IMR-90 (cell line): ENCODE results near the gene NR6A1. TPM values are rescaled to one million over a fixed set of nuclear protein-coding genes. Genes with fewer than 3 reads are reported as not detected.

Experiments used
- ATAC-seq: fragments of 200-7000 bp; cut with Tn5 transposase; 2 replicates; pipeline ENCODE4 v1.9.1; 2020; ENCODE audit warnings: low read depth, mild to moderate bottlenecking, moderate library complexity
- BruUV-seq: library from RNA; stranded (reverse); fragments of 400-500 nt; replicated peaks from 2 replicates; lab custom pipeline; 2021; lab: Mats Ljungman, UMichigan
- CTCF ChIA-PET: fragments of 300-600 bp; formaldehyde crosslinking; extraction: SDS; loops from one replicate; lab custom pipeline; 2021; ENCODE audit warnings: antibody characterized with exemption; lab: Yijun Ruan, JAX
- POLR2A ChIA-PET: fragments of 300-600 bp; sonication (Branson Sonifier 250); formaldehyde crosslinking; loops from one replicate; lab custom pipeline; 2022; ENCODE audit warnings: antibody characterized with exemption; ENCODE audit not compliant: unreplicated experiment; lab: Charles Lee
- DNase-seq: peaks from one replicate; pipeline ENCODE4 v3.0.0; 2013
- H2AFZ ChIP-seq: replicated peaks from 2 replicates; pipeline ENCODE3; 2013; ENCODE audit warnings: low read length, mild to moderate bottlenecking; ENCODE audit not compliant: poor library complexity
- H2AK5ac ChIP-seq: 2 replicates; pipeline ENCODE4 v1.6.1; 2013; ENCODE audit warnings: low read depth, low read length, inconsistent platforms
- H2AK9ac ChIP-seq: replicated peaks from 2 replicates; pipeline ENCODE3; 2013; ENCODE audit warnings: mild to moderate bottlenecking, low read depth, low read length, moderate library complexity; ENCODE audit not compliant: poor library complexity
- H2BK120ac ChIP-seq: 2 replicates; pipeline ENCODE4 v1.6.1; 2013; ENCODE audit warnings: low read depth, low read length, inconsistent platforms
- H2BK15ac ChIP-seq: 3 replicates; pipeline ENCODE4 v1.6.1; 2013; ENCODE audit warnings: low read depth, low read length, inconsistent platforms
- H2BK20ac ChIP-seq: 2 replicates; pipeline ENCODE4 v1.6.1; 2013; ENCODE audit warnings: low read depth, mild to moderate bottlenecking, inconsistent platforms, low read length, moderate library complexity
- H2BK5ac ChIP-seq: 2 replicates; pipeline ENCODE4 v1.6.1; 2013; ENCODE audit warnings: mild to moderate bottlenecking, low read depth, low read length, inconsistent platforms; ENCODE audit not compliant: poor library complexity, severe bottlenecking
- H3K14ac ChIP-seq: replicated peaks from 2 replicates; pipeline ENCODE4 v1.6.1; 2013; ENCODE audit warnings: low read depth, low read length, inconsistent platforms
- H3K18ac ChIP-seq: 2 replicates; pipeline ENCODE4 v1.6.1; 2013; ENCODE audit warnings: low read depth, low read length, control low read depth
- H3K23ac ChIP-seq: 2 replicates; pipeline ENCODE4 v1.6.1; 2013; ENCODE audit warnings: low read depth, low read length, inconsistent platforms
- H3K27ac ChIP-seq: 2 replicates; pipeline ENCODE4 v1.5.1; 2013; ENCODE audit warnings: mild to moderate bottlenecking, control low read depth, low read length; ENCODE audit not compliant: insufficient read depth
- H3K27me3 ChIP-seq: 2 replicates; pipeline ENCODE4 v1.6.1; 2013; ENCODE audit warnings: low read length; ENCODE audit not compliant: control insufficient read depth, insufficient read depth
- H3K36me3 ChIP-seq: 2 replicates; pipeline ENCODE4 v1.6.1; 2013; ENCODE audit warnings: low read length, mixed read lengths; ENCODE audit not compliant: control insufficient read depth, insufficient read depth
- H3K4ac ChIP-seq: 2 replicates; pipeline ENCODE4 v1.6.1; 2013; ENCODE audit warnings: low read depth, low read length, inconsistent platforms
- H3K4me1 ChIP-seq: 2 replicates; pipeline ENCODE4 v1.6.1; 2013; ENCODE audit warnings: low read length, mixed read lengths; ENCODE audit not compliant: control insufficient read depth, insufficient read depth
- H3K4me2 ChIP-seq: 2 replicates; pipeline ENCODE4 v1.6.1; 2013; ENCODE audit warnings: low read depth, mild to moderate bottlenecking, control low read depth, low read length, moderate library complexity
- H3K4me3 ChIP-seq: 2 replicates; pipeline ENCODE4 v1.5.1; 2013; ENCODE audit warnings: low read depth, mild to moderate bottlenecking, control low read depth, low read length, moderate library complexity; ENCODE audit not compliant: insufficient read depth
- H3K56ac ChIP-seq: 2 replicates; pipeline ENCODE4 v1.6.1; 2013; ENCODE audit warnings: low read length, inconsistent platforms; ENCODE audit not compliant: insufficient read depth; ENCODE audit errors: extremely low read depth
- H3K79me1 ChIP-seq, 2 experiments: 2 replicates each; pipeline ENCODE4 v1.6.1; 2013; ENCODE audit warnings: low read length in 2 of 2, inconsistent platforms in 1 of 2, low read depth in 1 of 2
- H3K9ac ChIP-seq: 2 replicates; pipeline ENCODE4 v1.6.1; 2013; ENCODE audit warnings: low read depth, low read length, control low read depth
- H3K9me1 ChIP-seq: 2 replicates; pipeline ENCODE4 v1.6.1; 2013; ENCODE audit warnings: low read length, inconsistent platforms; ENCODE audit not compliant: insufficient read depth
- H3K9me3 ChIP-seq: 2 replicates; pipeline ENCODE4 v1.6.1; 2013; ENCODE audit warnings: low read length; ENCODE audit not compliant: control insufficient read depth, insufficient read depth
- H4K20me1 ChIP-seq: 2 replicates; pipeline ENCODE4 v1.6.1; 2013; ENCODE audit warnings: low read length, inconsistent platforms; ENCODE audit not compliant: insufficient read depth
- H4K5ac ChIP-seq: 2 replicates; pipeline ENCODE4 v1.6.1; 2013; ENCODE audit warnings: mild to moderate bottlenecking, low read depth, low read length, control low read depth
- H4K8ac ChIP-seq, 2 experiments: 2 replicates each; pipeline ENCODE4 v1.6.1; 2013; ENCODE audit warnings: low read depth in 2 of 2, low read length in 2 of 2, control low read depth in 1 of 2, inconsistent platforms in 1 of 2
- H4K91ac ChIP-seq: 2 replicates; pipeline ENCODE4 v1.6.1; 2013; ENCODE audit warnings: low read depth, low read length, inconsistent platforms; ENCODE audit not compliant: insufficient read depth
- BHLHE40 ChIP-seq: fragments of 150-350 bp; IDR thresholded peaks from 2 replicates; pipeline ENCODE4 v1.6.1; 2016; ENCODE audit warnings: mild to moderate bottlenecking, low read depth, low read length
- ELK1 ChIP-seq: fragments of 150-350 bp; IDR thresholded peaks from 2 replicates; pipeline ENCODE4 v1.6.1; 2016; ENCODE audit warnings: low read depth, mild to moderate bottlenecking, low read length, moderate library complexity, borderline replicate concordance
- MAFK ChIP-seq: IDR thresholded peaks from 2 replicates; pipeline ENCODE4 v1.6.1; 2012; ENCODE audit warnings: low read depth, low read length, improper control_type of control experiment
- RAD21 ChIP-seq: IDR thresholded peaks from 2 replicates; pipeline ENCODE4 v1.6.1; 2012; ENCODE audit warnings: low read length, improper control_type of control experiment
- USF2 ChIP-seq: fragments of 150-350 bp; IDR thresholded peaks from 2 replicates; pipeline ENCODE4 v1.6.1; 2017; ENCODE audit warnings: mild to moderate bottlenecking, antibody characterized with exemption, low read length, low read depth
- WGBS, 2 experiments: methylation state at CpG; one replicate each; pipeline versions ENCODE4 v1.1.5 to v1.1.7; 2013; ENCODE audit warnings: missing lambda C conversion rate in 2 of 2; ENCODE audit not compliant: insufficient read length in 1 of 2; ENCODE audit errors: extremely low coverage in 2 of 2; 5-methylcytosine and 5-hydroxymethylcytosine counted together
- dilution Hi-C: fragments of 300-500 bp; cut with HindIII; formaldehyde crosslinking; loops from one replicate; pipeline ENCODE4 v1.14.3; 2018; ENCODE audit warnings: low sequenced_read_pairs; ENCODE audit not compliant: unreplicated experiment
- in situ Hi-C: fragments of 300-500 bp; cut with MboI; formaldehyde crosslinking; loops from 3 replicates; pipeline ENCODE4 v1.14.3; 2019; ENCODE audit warnings: low sequenced_read_pairs, inconsistent platforms, mixed read lengths
- intact Hi-C: fragments of 100-400 bp; cut with micrococcal nuclease; formaldehyde crosslinking; loops from 2 replicates; pipeline ENCODE4 v1.10.0; 2022
- polyA plus RNA-seq, 3 experiments: library from polyadenylated mRNA; depleted of rRNA; stranded (reverse); fragments of >200 nt; gene quantifications; 2 replicates each; pipeline ENCODE4 v1.2.3, GENCODE V29; 2012; ENCODE audit warnings: low replicate concordance in 1 of 3
- total RNA-seq: library from RNA; depleted of rRNA; stranded (reverse); fragments of >200 nt; gene quantifications from 2 replicates; pipeline ENCODE4 v1.2.3, GENCODE V29; 2012

NR6A1 gene
- total and polyA plus RNA-seq, 2 of the 4 experiments (the other 2 are of a cell fraction) = 0.14 to 0.36 TPM

- Histone ChIP-seq H3K27ac (no peak overlapping the region), H3K9me3 (no peaks in the 10 kb centered on the region; the same call in 1 of the 2 replicates), H3K36me3 (no peaks in the 10 kb centered on the region), H3K14ac (no peak overlapping the region), H3K18ac (no peak overlapping the region), H3K23ac (no peak overlapping the region), H2AK9ac (no peak overlapping the region), H2BK15ac (no peak overlapping the region), H2AK5ac (no peak overlapping the region), H2AFZ (peak overlapping the region; percentile 32), H2BK5ac (no peak overlapping the region), H3K4me1 (no peaks in the 10 kb centered on the region), H4K5ac (no peak overlapping the region), H3K9ac (no peak overlapping the region), H2BK120ac (no peak overlapping the region), H4K8ac (no peak overlapping the region), H3K27me3 (peaks cover 53% of the 10 kb centered on the region), H4K91ac (no peak overlapping the region), H3K4me2 (no peak overlapping the region), H3K79me1 (no peaks in the 10 kb centered on the region), H2BK20ac (no peak overlapping the region), H4K20me1 (no peaks in the 10 kb centered on the region), H3K4ac (no peak overlapping the region), H3K56ac (no peak overlapping the region), H3K4me3 (no peak overlapping the region), H3K9me1 (0 out of 2 replicates have a peak, but pooled peaks cover 2% of the 10 kb centered on the region)
- DNase-seq = no peak
- dilution Hi-C loops (no loop called here), intact Hi-C loops (no loop called here), in situ Hi-C loops (no loop called here)
- TF ChIP-seq ELK1 (no peak), RAD21 (no peak), MAFK (no peak), BHLHE40 (no peak), USF2 (no peak)
- CTCF ChIA-PET = no interaction called here
- no TSS peak for BruUV-seq
- 75% methylated on average over 3 of the region's 19 CpGs; no CpG with 5 or more reads in 1 of the 2 experiments for WGBS, 2 experiments
- ATAC-seq = no peak
- POLR2A ChIA-PET = no interaction called here
These were observed 302.9 kb downstream of the NR6A1 start for GRCh38 chr9:124468061-124468740.
